DOHH2 (cell line): ENCODE data around the gene PCDH9.

Experiments
- H3F3A ChIP-seq: fragments of 200-600 bp; sonication (generic), shearing (Covaris generic); 2 replicates; pipeline ENCODE4 v1.6.0; 2016; ENCODE audit warnings: antibody characterized with exemption, mild to moderate bottlenecking; ENCODE audit not compliant: control insufficient read depth, insufficient read depth
- H3K27ac ChIP-seq: fragments of 200-600 bp; sonication (generic); 2 replicates; pipeline ENCODE4 v1.5.1; 2014; ENCODE audit warnings: low read depth, mild to moderate bottlenecking, low read length, moderate library complexity
- H3K27me3 ChIP-seq: fragments of 200-600 bp; sonication (generic); 2 replicates; pipeline ENCODE4 v1.6.1; 2014; ENCODE audit warnings: mild to moderate bottlenecking, low read length, mixed read lengths; ENCODE audit not compliant: control insufficient read depth
- H3K36me3 ChIP-seq: fragments of 200-600 bp; sonication (generic); 2 replicates; pipeline ENCODE4 v1.6.1; 2014; ENCODE audit warnings: mild to moderate bottlenecking, low read length, moderate library complexity, mixed read lengths; ENCODE audit not compliant: control insufficient read depth
- H3K4me1 ChIP-seq: fragments of 200-600 bp; sonication (generic); 2 replicates; pipeline ENCODE4 v1.6.1; 2014; ENCODE audit warnings: mild to moderate bottlenecking, low read length, mixed read lengths; ENCODE audit not compliant: control insufficient read depth
- H3K4me2 ChIP-seq: fragments of 200-600 bp; sonication (generic); 2 replicates; pipeline ENCODE4 v1.6.0; 2014; ENCODE audit warnings: mild to moderate bottlenecking, low read length, moderate library complexity
- H3K4me3 ChIP-seq: fragments of 200-600 bp; sonication (generic); 2 replicates; pipeline ENCODE4 v1.5.1; 2014; ENCODE audit warnings: mild to moderate bottlenecking, low read length, mixed read lengths
- H3K79me2 ChIP-seq: fragments of 200-600 bp; sonication (generic); 2 replicates; pipeline ENCODE4 v1.6.1; 2014; ENCODE audit warnings: mild to moderate bottlenecking, low read length, mixed read lengths; ENCODE audit not compliant: control insufficient read depth
- H3K9me2 ChIP-seq: fragments of 200-600 bp; sonication (generic); replicated peaks from 2 replicates; pipeline ENCODE4 v1.6.1; 2014; ENCODE audit warnings: mild to moderate bottlenecking, low read length, mixed read lengths; ENCODE audit not compliant: control insufficient read depth
- H3K9me3 ChIP-seq: fragments of 200-600 bp; sonication (generic); 2 replicates; pipeline ENCODE4 v1.6.1; 2014; ENCODE audit warnings: antibody characterized with exemption, low read length, mixed read lengths; ENCODE audit not compliant: control insufficient read depth, insufficient read depth
- H4K20me1 ChIP-seq: fragments of 200-600 bp; sonication (generic); 2 replicates; pipeline ENCODE4 v1.6.0; 2014; ENCODE audit warnings: low read depth, mild to moderate bottlenecking, antibody characterized with exemption, low read length, moderate library complexity; ENCODE audit not compliant: control insufficient read depth, insufficient read depth
- CTCF ChIP-seq: fragments of 200-600 bp; sonication (generic); IDR thresholded peaks from one replicate; pipeline ENCODE4 v1.5.1; 2014; ENCODE audit warnings: antibody characterized with exemption, mild to moderate bottlenecking, low read depth, low read length; ENCODE audit not compliant: poor library complexity, severe bottlenecking
- EZH2phosphoT487 ChIP-seq: fragments of 200-600 bp; sonication (generic); IDR thresholded peaks from 2 replicates; pipeline ENCODE4 v1.6.1; 2017; ENCODE audit warnings: borderline replicate concordance, mild to moderate bottlenecking, antibody characterized with exemption, low read length, moderate library complexity, mixed read lengths

Gene PCDH9

GRCh38 chr13:66586489-66586888, 643.6 kb downstream of the PCDH9 start:
- TF ChIP-seq CTCF (no peak), EZH2phosphoT487 (no peak)

GRCh38 chr13:66585669-66586203, 644.4 kb downstream of the PCDH9 start:
- no peak for TF ChIP-seq CTCF
- no peak for TF ChIP-seq EZH2phosphoT487
- H3K27me3 ChIP-seq: no peaks in the 10 kb centered on the region
- no peak overlapping the region for H3K4me3 ChIP-seq
- no peaks in the 10 kb centered on the region for H3F3A ChIP-seq
- no peaks in the 10 kb centered on the region; the same call in 1 of the 2 replicates for H3K9me3 ChIP-seq
- no peaks in the 10 kb centered on the region for H3K79me2 ChIP-seq
- no peaks in the 10 kb centered on the region for H3K4me1 ChIP-seq
- no peak overlapping the region for H3K27ac ChIP-seq
- no peaks in the 10 kb centered on the region for H3K36me3 ChIP-seq
- no peaks in the 10 kb centered on the region for H3K9me2 ChIP-seq
- no peaks in the 10 kb centered on the region for H4K20me1 ChIP-seq
- H3K4me2 ChIP-seq: no peak overlapping the region

More at GRCh38 chr13:66586489-66586888, 643.6 kb downstream of the PCDH9 start:
- H3F3A ChIP-seq: no peaks in the 10 kb centered on the region
- no peaks in the 10 kb centered on the region for H3K36me3 ChIP-seq
- no peaks in the 10 kb centered on the region for H3K9me2 ChIP-seq
- no peaks in the 10 kb centered on the region for H3K79me2 ChIP-seq
- H3K9me3 ChIP-seq: no peaks in the 10 kb centered on the region; the same call in 1 of the 2 replicates
- no peaks in the 10 kb centered on the region for H4K20me1 ChIP-seq
- H3K4me1 ChIP-seq: no peaks in the 10 kb centered on the region
- no peak overlapping the region for H3K27ac ChIP-seq
- no peaks in the 10 kb centered on the region for H3K27me3 ChIP-seq
- H3K4me2 ChIP-seq: no peak overlapping the region
- no peak overlapping the region for H3K4me3 ChIP-seq

- no peaks in the 10 kb centered on the region for H3K9me2 ChIP-seq
- no peak overlapping the region for H3K27ac ChIP-seq
- no peaks in the 10 kb centered on the region for H3K27me3 ChIP-seq
- H3K79me2 ChIP-seq: no peaks in the 10 kb centered on the region
- no peaks in the 10 kb centered on the region for H3K4me1 ChIP-seq
- no peak overlapping the region for H3K4me2 ChIP-seq
- TF ChIP-seq CTCF (no peak), EZH2phosphoT487 (no peak)
- no peaks in the 10 kb centered on the region for H3F3A ChIP-seq
- H4K20me1 ChIP-seq: no peaks in the 10 kb centered on the region
- no peaks in the 10 kb centered on the region for H3K36me3 ChIP-seq
- no peaks in the 10 kb centered on the region; the same call in 1 of the 2 replicates for H3K9me3 ChIP-seq
- H3K4me3 ChIP-seq: no peak overlapping the region
Measured at GRCh38 chr13:66581675-66582074, 648.5 kb downstream of the PCDH9 start.

- H4K20me1 ChIP-seq: no peaks in the 10 kb centered on the region
- no peak overlapping the region for H3K27ac ChIP-seq
- no peak overlapping the region for H3K4me2 ChIP-seq
- H3K27me3 ChIP-seq: no peaks in the 10 kb centered on the region
- peaks cover 4% of the 10 kb centered on the region; the same call in 1 of the 2 replicates for H3K9me3 ChIP-seq
- H3K4me3 ChIP-seq: no peak overlapping the region
- TF ChIP-seq CTCF: no peak
- TF ChIP-seq EZH2phosphoT487: no peak
- H3K4me1 ChIP-seq: no peaks in the 10 kb centered on the region
- H3F3A ChIP-seq: no peaks in the 10 kb centered on the region
- no peaks in the 10 kb centered on the region for H3K36me3 ChIP-seq
- no peaks in the 10 kb centered on the region for H3K79me2 ChIP-seq
- no peaks in the 10 kb centered on the region for H3K9me2 ChIP-seq
Measured at GRCh38 chr13:66578305-66578704, 651.8 kb downstream of the PCDH9 start.
